Measurements from ENCODE around the gene VIPR1.

VIPR1 gene

GRCh38 chr3:42505849-42506410, 3.5 kb downstream of the VIPR1 start:
- ATAC-seq, result no peak
- TF ChIP-seq PATZ1 (CRISPR knock-in tag; IDR thresholded peaks at IDR 0.05; ENCODE audit: borderline replicate concordance) (no peak), OSR1 (CRISPR knock-in tag; IDR thresholded peaks at IDR 0.05) (no peak)

- no peak for ATAC-seq
- TF ChIP-seq CREB5 (CRISPR knock-in tag; IDR thresholded peaks at IDR 0.05; ENCODE audit: low read depth) (no peak), BACH2 (CRISPR knock-in tag; IDR thresholded peaks at IDR 0.05; ENCODE audit: borderline replicate concordance) (no peak)
Observed at GRCh38 chr3:42507252-42507651, 4.8 kb downstream of the VIPR1 start.

GRCh38 chr3:42507761-42508335, 5.4 kb downstream of the VIPR1 start:
- no peak for TF ChIP-seq TCF4 (CRISPR knock-in tag; IDR thresholded peaks at IDR 0.05; ENCODE audit: borderline replicate concordance)
- no peak for TF ChIP-seq ISL1 (CRISPR knock-in tag; IDR thresholded peaks at IDR 0.05)
- TF ChIP-seq PPARA (CRISPR knock-in tag; IDR thresholded peaks at IDR 0.05; ENCODE audit: borderline replicate concordance), result no peak
- no peak for TF ChIP-seq TOX (CRISPR knock-in tag; IDR thresholded peaks at IDR 0.05; ENCODE audit: borderline replicate concordance)
- TF ChIP-seq OSR1 (CRISPR knock-in tag; IDR thresholded peaks at IDR 0.05), result no peak
- TF ChIP-seq TSHZ2 (CRISPR knock-in tag; IDR thresholded peaks at IDR 0.05), result no peak
- ATAC-seq, result no peak

GRCh38 chr3:42508562-42508961, 6.1 kb downstream of the VIPR1 start:
- no peak for ATAC-seq
- no peak for TF ChIP-seq ZFP3 (CRISPR knock-in tag; IDR thresholded peaks at IDR 0.05)
- no peak for TF ChIP-seq ESRRG (CRISPR knock-in tag; IDR thresholded peaks at IDR 0.05)
- no peak for TF ChIP-seq CSRNP3 (CRISPR knock-in tag; IDR thresholded peaks at IDR 0.05)
- TF ChIP-seq PPARA (CRISPR knock-in tag; IDR thresholded peaks at IDR 0.05; ENCODE audit: borderline replicate concordance), result no peak
- no peak for TF ChIP-seq CREB5 (CRISPR knock-in tag; IDR thresholded peaks at IDR 0.05; ENCODE audit: low read depth)
- no peak for TF ChIP-seq POU6F1 (CRISPR knock-in tag; IDR thresholded peaks at IDR 0.05; ENCODE audit: borderline replicate concordance, low read depth)
- no peak for TF ChIP-seq ARNTL (CRISPR knock-in tag; IDR thresholded peaks at IDR 0.05; ENCODE audit: borderline replicate concordance, low read depth)
- no peak for TF ChIP-seq ISL1 (CRISPR knock-in tag; IDR thresholded peaks at IDR 0.05)
- TF ChIP-seq ZNF565 (CRISPR knock-in tag; conservative IDR thresholded peaks at IDR 0.05; ENCODE audit: low read depth), result no peak
- TF ChIP-seq CSDC2 (CRISPR knock-in tag; IDR thresholded peaks at IDR 0.05), result no peak
- TF ChIP-seq ZNF70 (CRISPR knock-in tag; IDR thresholded peaks at IDR 0.05), result no peak
- no peak for TF ChIP-seq ZC3H10 (CRISPR knock-in tag; IDR thresholded peaks at IDR 0.05)
- TF ChIP-seq SNAI2 (CRISPR knock-in tag; IDR thresholded peaks at IDR 0.05), result no peak
- TF ChIP-seq TOX (CRISPR knock-in tag; IDR thresholded peaks at IDR 0.05; ENCODE audit: borderline replicate concordance), result no peak
- TF ChIP-seq TCF4 (CRISPR knock-in tag; IDR thresholded peaks at IDR 0.05; ENCODE audit: borderline replicate concordance), result no peak
- TF ChIP-seq TSHZ2 (CRISPR knock-in tag; IDR thresholded peaks at IDR 0.05), result no peak

Measured in SK-N-SH treated with all-trans-retinoic acid at 6 μM for 48 hours (cell line).